ENCODE measurements around the gene KCNC3. TPM values are rescaled to one million over a fixed set of nuclear protein-coding genes. Genes with fewer than 3 reads are reported as not detected.

KCNC3 gene
- total and polyA plus RNA-seq, 2 of the 4 experiments (the other 2 are of a cell fraction) = 0.07 TPM; not detected in 1

- H2AFZ ChIP-seq (replicated peaks; ENCODE audit: low read length, poor library complexity) = peak overlapping the region; percentile 94
- no peak for DNase-seq
- in situ Hi-C loops (cut with MboI; ENCODE audit: low sequenced_read_pairs) (no loop called here), dilution Hi-C loops (cut with HindIII; ENCODE audit: low sequenced_read_pairs, unreplicated experiment) (no loop called here), intact Hi-C loops (cut with micrococcal nuclease) (no loop called here)
- H3K4me3 ChIP-seq (ENCODE audit: insufficient read depth, low read depth, low read length) = peak overlapping the region; percentile 71
- no peak overlapping the region for H2BK15ac ChIP-seq (ENCODE audit: low read depth, low read length)
- no peak overlapping the region for H3K23ac ChIP-seq (ENCODE audit: low read depth, low read length)
- H3K4me1 ChIP-seq (ENCODE audit: control insufficient read depth, insufficient read depth, low read length) = no peaks in the 10 kb centered on the region
- peak overlapping the region; percentile 37 to 89; a peak in 3 of 4 replicates for H4K8ac ChIP-seq (ENCODE audit: low read depth in 2 of 2, low read length in 2 of 2)
- CTCF ChIA-PET = no interaction called here
- no peak overlapping the region for H2BK5ac ChIP-seq (ENCODE audit: low read depth, low read length, poor library complexity, severe bottlenecking)
- H3K27ac ChIP-seq (ENCODE audit: insufficient read depth, low read length) = no peak overlapping the region
- H3K9me1 ChIP-seq (ENCODE audit: insufficient read depth, low read length) = no peaks in the 10 kb centered on the region; the same call in 1 of the 2 replicates
- TF ChIP-seq RFX5 (IDR thresholded peaks at IDR 0.05; ENCODE audit: low read depth, low read length) (no peak), SMC3 (IDR thresholded peaks at IDR 0.05; ENCODE audit: low read depth, low read length) (no peak), MXI1 (IDR thresholded peaks at IDR 0.05; ENCODE audit: borderline replicate concordance, low read depth, low read length) (no peak), USF2 (IDR thresholded peaks at IDR 0.05; ENCODE audit: low read depth, low read length) (0 out of 2 replicates have a peak, but pooled peaks have one; percentile 5), BHLHE40 (IDR thresholded peaks at IDR 0.05; ENCODE audit: low read depth, low read length) (no peak), CEBPB (IDR thresholded peaks at IDR 0.05; ENCODE audit: low read depth, low read length) (no peak; the same call in 1 of the 2 replicates), RCOR1 (IDR thresholded peaks at IDR 0.05; ENCODE audit: insufficient replicate concordance, low read length) (no peak)
- H3K9me3 ChIP-seq (ENCODE audit: control insufficient read depth, insufficient read depth, low read length) = peaks cover 9% of the 10 kb centered on the region
- no TSS peak for BruUV-seq (replicated peaks)
- no peak overlapping the region for H2BK20ac ChIP-seq (ENCODE audit: low read depth, low read length)
- peak; percentile 36 for ATAC-seq (ENCODE audit: low read depth)
- peak overlapping the region; percentile 51; the same call in 1 of the 2 replicates for H3K18ac ChIP-seq (ENCODE audit: low read depth, low read length)
- H3K56ac ChIP-seq (ENCODE audit: extremely low read depth, insufficient read depth, low read length) = no peak overlapping the region
- no peak overlapping the region for H3K14ac ChIP-seq (replicated peaks; ENCODE audit: low read depth, low read length)
- WGBS, 2 experiments (ENCODE audit: extremely low coverage in 2 of 2, insufficient read length in 1 of 2) = 4% methylated on average over 22 of the region's 54 CpGs; no CpG with 5 or more reads in 1 of the 2 experiments
- H3K4me2 ChIP-seq (ENCODE audit: low read depth, low read length) = peak overlapping the region; percentile 97
- H2AK5ac ChIP-seq (ENCODE audit: low read depth, low read length) = no peak overlapping the region
- POLR2A ChIA-PET (ENCODE audit: unreplicated experiment) = no interaction called here
- no peaks in the 10 kb centered on the region for H3K36me3 ChIP-seq (ENCODE audit: control insufficient read depth, insufficient read depth, low read length)
- no peaks in the 10 kb centered on the region for H3K79me1 ChIP-seq (ENCODE audit: low read depth in 1 of 2, low read length in 2 of 2)
- H2AK9ac ChIP-seq (replicated peaks; ENCODE audit: low read depth, low read length, poor library complexity) = no peak overlapping the region
- H4K91ac ChIP-seq (ENCODE audit: insufficient read depth, low read depth, low read length) = no peak overlapping the region
- H3K4ac ChIP-seq (ENCODE audit: low read depth, low read length) = 0 out of 2 replicates have a peak overlapping the region, but pooled peaks have one; percentile 58
- peaks cover 30% of the 10 kb centered on the region for H3K27me3 ChIP-seq (ENCODE audit: control insufficient read depth, insufficient read depth, low read length)
- no peaks in the 10 kb centered on the region for H4K20me1 ChIP-seq (ENCODE audit: insufficient read depth, low read length)
- no peak overlapping the region for H2BK120ac ChIP-seq (ENCODE audit: low read depth, low read length)
- H4K5ac ChIP-seq (ENCODE audit: low read depth, low read length) = peak overlapping the region; percentile 84
- no peak overlapping the region for H3K9ac ChIP-seq (ENCODE audit: low read depth, low read length)
Measured at GRCh38 chr19:50333737-50334617, 4.8 kb upstream of the KCNC3 start.

Data from IMR-90 (cell line).